GM18526 (cell line): Measurements from ENCODE around the gene MAST4.

Experiments
- POLR2A ChIP-seq: IDR thresholded peaks from 3 replicates; pipeline ENCODE4 v1.6.1; 2011; ENCODE audit not compliant: insufficient read length; ENCODE audit errors: extremely low read depth

Gene MAST4

DNA sequence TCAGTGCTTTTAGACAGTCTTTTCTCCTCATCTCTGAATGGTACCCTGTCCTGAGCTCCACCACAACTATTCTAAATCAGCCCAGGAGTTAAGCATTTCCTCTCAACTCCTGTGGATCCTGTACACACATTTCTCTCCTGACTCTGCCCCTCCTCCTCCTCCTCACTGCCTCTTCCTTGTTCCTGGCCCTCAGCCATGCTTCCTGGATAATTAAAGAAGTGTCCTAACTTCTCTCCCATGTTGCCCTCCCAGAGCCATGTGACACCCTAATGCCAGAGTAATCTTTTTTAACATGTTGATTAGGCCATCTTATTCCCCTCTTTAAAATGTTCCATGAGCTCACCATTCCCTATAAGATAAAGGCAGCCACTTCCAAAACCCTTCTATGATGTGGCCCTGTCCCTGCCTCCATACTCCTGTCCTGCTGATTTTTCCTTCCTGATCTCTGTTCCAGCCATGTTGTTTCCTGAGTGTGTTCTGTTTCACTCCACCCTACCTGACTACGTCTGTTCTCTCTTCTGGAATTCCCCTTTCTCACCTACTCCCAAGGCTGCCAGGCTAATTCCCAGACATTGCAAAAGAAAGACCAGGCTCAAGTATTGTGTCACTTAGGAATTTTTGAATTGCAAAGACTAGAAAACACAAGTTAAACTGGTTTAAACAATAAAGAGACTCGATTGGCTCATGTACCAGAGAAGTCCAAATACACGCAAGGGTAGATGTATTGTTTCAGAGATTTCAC is 295.2 kb downstream of the MAST4 start:
- TF ChIP-seq POLR2A: no peak

DNA sequence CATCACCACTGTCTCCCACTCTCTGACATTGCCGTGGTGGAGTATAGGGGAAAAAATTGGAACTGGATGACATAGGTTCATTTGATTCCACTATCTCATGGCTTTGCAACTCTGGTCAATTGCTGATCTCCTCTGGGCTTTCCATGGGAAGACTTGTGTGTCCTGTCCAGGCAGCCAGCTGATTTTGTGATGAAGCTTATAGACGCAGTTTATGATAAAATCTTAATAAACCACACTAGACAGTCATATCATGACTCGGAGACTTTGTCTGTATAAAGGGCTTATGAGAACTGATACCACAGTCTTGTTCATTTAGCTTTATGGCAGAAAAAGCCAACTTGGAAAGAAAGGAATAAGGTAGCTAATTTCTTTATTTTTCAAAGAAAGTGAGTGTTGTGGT is 296.5 kb downstream of the MAST4 start:
- no peak for TF ChIP-seq POLR2A

DNA sequence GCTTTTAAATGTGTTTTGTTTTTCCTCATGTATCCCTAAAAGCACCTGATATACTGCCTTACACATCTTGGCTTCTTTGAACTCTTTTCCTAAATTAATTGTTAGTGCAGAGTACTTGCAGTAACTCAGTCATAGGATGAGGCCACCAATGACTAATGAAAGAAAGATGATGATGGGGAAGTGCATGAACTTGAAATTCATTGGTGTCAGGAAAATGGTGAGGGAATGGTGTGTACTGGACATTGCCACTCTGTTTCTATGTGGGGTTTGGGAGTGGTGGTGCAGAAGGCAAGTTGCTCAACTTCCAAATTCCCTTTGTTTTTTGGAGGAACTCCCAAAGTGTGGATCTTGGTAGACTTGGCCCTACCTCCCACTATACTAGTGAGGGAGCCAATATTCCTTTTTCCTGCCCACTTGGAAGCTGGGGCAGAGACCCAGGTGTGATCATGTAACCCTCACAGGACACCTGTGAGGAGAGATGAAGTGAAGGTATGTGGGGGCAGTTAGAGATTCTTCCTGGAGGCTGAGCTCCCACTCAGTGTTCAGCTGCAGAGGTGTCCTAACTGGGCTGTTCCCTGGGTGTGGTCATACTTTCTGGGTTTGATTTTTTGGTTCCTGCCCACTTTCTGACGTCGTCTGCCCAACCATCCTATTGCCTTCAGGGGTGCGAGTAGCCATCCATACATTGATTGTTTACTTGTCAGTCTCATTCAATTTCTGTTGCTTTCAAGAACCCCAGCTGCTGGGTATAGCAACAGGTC is 298.5 kb downstream of the MAST4 start:
- TF ChIP-seq POLR2A: no peak

DNA sequence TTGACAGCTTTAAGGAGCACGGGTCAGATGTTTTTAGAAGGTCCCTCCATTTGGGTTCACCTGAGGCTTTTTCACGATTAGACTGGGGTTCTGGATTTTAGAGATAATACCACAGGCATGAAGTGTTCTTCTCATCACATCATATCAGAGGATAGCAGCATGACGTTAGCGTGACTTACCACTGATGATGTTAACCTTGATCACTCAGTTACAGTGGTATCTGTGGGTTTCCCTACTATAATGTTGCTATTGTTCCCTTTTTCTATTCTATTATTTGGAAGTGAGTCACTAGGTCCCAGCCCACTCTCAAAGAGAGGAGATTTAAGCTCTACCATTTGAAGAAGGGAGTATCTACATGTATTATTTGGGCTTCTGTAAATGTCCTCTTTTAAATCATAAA is 300.0 kb downstream of the MAST4 start:
- TF ChIP-seq POLR2A: no peak

DNA sequence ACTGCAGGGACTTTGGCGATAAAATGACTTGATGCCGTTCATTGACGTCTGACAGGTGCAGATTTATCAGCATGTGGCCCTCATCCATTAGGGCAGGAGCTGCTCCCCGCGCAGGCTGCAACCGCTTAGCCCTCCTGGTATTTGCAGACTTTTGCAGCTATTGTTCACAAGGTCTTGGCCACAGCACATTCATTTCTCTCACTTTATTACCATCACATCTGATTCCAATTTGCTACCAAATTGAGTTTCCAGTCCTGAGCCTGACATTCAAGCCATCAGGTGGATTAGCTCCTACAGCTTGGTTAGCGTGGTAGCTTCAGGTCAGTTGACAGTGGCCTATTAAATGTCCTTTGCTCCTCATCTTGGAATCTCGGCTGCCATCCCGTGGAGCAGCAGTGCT is 301.2 kb downstream of the MAST4 start:
- TF ChIP-seq POLR2A: no peak

DNA sequence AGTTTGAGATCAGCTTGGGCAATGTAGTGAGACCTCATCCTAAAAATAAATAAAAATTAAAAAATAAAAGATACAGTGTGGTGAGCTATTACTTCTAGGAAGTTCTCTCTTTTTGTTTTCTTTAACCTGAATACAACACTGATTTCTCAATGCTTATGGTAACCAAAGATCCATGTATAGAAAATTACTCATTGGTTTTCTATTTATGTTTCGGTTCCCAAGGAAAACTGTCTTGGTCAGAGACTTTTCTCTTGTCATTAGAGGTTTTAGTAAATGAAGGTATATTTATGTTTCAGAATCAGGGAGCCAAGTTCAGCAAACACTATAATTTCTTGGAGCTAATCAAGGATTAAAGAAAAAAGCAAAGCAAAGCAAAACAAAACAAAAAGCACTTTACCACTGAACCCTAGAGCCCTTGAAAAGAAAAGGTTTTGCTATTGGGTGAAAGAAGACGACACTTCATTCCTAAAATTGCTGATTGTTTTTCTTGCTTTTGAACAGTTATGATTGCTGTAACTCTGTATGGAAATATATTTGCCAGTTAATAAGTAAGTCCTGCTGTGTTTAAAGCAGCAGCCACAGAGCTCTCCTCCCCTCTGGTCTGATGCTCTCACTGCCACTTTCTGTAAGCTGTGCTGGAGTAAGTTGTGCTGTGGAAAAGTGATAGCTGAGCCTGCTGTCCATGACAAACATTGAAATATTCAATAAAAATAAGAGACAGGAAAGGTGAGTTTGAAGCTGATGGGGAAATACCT is 302.2 kb downstream of the MAST4 start:
- no peak for TF ChIP-seq POLR2A

DNA sequence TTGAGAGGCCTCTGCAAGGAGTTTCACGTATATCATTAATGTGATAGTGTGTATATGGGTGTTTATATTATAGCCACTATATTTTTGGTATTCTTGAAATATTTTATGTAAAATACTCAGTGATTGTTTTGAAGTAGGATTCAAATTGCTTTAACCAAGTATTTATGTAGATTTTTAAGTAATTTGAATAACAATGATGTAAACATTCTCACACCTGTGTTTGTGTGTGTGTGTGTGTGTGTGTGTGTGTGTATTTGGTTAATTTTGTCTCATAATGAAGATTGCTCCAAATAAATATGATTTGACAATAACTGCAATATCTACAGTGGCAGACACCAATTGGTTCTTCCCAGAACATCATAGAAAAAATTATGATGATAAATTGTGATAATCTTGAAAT is 307.0 kb downstream of the MAST4 start:
- no peak for TF ChIP-seq POLR2A

DNA sequence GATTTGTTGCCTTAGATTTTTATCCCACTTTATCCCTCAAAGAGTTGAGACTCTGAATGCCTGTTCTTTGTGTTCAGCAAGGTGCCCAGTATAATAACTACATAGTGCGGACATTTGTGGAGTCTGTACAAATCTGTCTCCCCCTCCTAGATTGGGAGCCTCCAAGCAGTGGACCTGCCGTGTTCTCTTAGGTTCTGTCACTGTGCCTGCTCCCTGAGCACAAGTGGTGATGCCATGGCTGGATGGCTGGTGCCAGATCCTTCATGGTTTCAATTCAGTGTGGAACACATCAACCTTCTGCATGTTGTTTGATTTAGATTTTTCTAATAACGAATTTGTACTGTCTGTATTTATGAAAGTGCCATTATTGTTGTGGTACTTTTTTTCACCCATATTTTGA is 307.5 kb downstream of the MAST4 start:
- no peak for TF ChIP-seq POLR2A

DNA sequence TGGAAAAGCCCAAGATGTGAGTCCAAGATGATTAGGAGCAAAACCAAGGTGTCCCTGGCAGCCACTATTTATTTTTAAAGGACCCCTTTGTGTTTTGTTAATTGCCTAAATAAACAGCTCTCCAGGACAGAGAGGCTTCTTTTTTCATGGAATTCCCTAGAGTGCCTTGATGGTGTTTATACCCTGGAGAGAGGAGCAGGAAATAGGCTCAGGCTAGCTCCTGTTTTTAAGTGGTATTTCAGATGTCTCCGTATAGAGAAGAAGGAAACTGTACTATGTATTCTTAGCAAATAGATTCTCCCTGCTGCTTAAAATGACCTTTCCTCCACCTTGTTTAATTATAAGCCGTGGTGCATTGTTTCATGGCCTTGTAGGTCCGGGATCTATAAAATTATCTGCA is 308.0 kb downstream of the MAST4 start:
- no peak for TF ChIP-seq POLR2A

DNA sequence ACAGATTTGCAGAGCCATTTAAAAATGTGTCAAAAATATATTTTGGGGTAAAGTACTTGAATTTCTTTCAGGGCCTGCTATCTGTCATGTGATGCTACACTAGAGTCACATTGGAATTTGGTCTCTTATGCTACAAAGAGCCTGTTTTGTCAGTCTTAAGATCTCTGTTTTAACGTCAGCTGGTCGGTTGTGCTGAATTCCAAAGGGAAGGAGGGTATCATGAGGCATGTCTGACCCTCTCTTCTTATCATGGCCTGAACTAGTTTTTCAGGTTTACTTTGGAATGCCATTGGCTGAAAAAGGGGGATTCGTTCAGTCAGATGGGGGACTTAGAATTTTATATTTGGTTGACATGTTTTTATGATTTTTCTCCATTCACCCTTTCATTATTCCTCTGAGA is 309.8 kb downstream of the MAST4 start:
- no peak for TF ChIP-seq POLR2A

DNA sequence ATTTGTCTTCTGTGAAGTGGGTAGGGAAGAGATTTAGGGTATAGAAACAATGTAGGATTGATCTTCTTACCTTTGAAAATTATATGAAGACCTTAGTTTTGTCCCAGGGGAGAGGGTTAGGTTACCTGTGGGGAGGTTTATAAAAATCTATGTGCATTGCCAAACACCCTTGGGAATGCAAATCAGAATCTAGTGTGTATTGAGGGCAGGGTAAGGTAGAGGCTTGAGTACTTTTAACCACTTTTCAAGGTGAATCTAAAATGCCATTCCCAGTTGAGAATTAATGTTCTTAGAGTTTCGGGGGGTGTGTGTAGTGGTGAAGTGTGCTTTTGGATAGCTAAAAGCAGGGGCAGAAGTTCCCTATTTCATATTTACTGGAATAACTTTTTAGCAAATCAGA is 312.0 kb downstream of the MAST4 start:
- no peak for TF ChIP-seq POLR2A

DNA sequence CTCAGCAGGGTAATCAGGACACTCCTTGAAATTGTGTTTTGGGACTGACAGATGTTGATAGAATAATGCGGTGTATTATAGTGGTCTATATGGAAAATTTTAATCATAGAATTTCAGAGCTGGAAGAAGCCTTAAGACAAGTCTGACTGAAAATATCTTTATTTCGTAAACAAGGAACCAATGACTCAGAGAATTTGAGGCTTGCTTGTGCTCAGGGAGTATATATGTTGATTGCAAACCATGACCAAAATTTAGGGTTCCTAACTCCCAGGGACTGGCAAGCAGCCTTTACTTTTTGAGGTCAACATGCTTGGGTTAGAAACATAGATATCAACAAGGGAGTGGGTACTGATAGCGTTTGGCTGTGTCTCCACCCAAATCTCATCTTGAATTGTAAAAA is 313.2 kb downstream of the MAST4 start:
- TF ChIP-seq POLR2A: no peak

DNA sequence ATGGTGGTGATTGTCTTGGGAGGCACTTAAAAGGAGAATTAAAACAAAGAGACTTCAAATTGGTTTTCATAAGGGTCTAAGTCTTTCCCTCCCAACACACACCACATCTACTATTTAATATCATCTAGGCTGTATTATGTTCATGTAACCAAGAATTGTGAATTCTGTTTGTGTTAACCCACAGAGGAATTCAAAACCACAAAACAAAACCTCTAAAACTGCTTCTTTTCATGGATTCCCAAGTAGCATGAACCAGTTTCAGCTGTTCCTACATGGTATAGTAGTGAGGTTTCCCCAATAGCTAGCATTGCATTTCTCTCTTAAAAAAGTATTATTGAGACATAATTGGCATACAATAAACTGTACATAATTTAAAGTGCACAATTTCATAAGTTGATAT is 316.6 kb downstream of the MAST4 start:
- no peak for TF ChIP-seq POLR2A

DNA sequence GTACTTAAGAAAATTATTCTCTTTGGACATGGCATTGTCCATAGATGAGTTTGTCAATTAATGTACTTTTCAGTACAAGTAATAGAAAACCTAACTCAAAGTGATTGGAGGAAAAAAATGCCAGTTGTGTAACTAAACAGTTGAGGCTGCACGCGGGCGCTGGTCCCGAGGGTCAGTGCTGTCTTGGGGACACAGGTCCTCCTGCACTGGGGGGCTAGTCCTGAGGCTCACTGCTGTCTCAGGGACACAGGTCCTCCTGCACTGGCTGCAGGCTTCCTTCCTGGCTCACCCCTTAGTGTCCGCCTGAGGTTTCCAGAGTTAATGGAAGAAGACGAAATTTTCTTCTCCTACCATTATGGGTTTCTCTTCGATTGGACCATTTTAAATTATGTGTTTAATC is 319.3 kb downstream of the MAST4 start:
- no peak for TF ChIP-seq POLR2A

DNA sequence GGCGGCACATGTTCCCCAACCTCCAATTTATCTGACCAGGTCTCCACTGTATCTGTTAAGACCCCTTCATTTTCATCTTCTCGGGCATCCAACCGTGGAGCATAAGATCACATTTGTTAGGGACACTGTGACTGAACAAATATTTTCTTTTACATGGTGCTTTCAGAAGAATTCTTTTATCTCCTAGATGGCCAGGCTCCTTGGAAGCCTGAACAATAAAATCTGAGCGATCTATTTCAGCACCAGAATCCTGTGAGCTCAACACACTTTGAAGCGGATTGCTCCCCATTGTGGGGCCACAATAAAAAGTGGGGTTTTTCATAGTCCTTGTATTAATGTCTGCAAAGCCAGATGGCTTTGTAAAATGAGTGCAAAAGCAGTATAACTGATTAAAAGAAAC is 326.7 kb downstream of the MAST4 start:
- no peak for TF ChIP-seq POLR2A

DNA sequence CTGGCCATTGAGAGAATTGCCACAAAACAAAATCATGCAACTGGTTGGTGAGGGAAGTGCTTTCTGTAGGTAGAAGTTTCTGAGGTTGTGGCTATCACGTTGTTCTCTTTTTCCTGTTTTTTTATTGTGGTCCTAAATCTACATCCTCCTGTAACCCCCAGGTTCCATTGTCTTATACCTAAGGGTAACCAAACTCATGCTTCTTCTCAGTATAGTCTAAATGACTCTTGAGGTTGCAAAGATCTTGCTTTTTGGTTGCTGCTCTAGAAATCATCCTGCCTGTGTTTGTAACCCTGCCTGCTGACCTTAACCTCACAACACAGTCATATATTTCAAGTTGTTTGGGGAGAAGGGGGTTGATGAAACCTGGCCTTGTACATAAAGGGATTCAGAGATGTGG is 327.3 kb downstream of the MAST4 start:
- TF ChIP-seq POLR2A: no peak
